HL-60 (cell line): ENCODE measurements around the gene AGTRAP.

Experiments
- CTCF ChIP-seq: IDR thresholded peaks from one replicate; pipeline ENCODE4 v1.5.1; 2011; ENCODE audit warnings: low read length, control low read depth, inconsistent platforms; ENCODE audit not compliant: insufficient read depth
- POLR2AphosphoS5 ChIP-seq: IDR thresholded peaks from 2 replicates; pipeline ENCODE4 v1.6.1; 2012; ENCODE audit warnings: low read depth
- REST ChIP-seq: IDR thresholded peaks from 2 replicates; pipeline ENCODE4 v1.6.1; 2012; ENCODE audit warnings: low read depth; ENCODE audit not compliant: insufficient replicate concordance

- TF ChIP-seq CTCF, result no peak
- no peak for TF ChIP-seq REST
- no peak for TF ChIP-seq POLR2AphosphoS5
Observed at GRCh38 chr1:11792106-11792505, 56.2 kb downstream of the AGTRAP start.
